Hepatocyte (in vitro differentiated cells): ENCODE results near the gene SERPING1. TPM values are rescaled to one million over a fixed set of nuclear protein-coding genes. Genes with fewer than 3 reads are reported as not detected.
A peak's percentile ranks its signal among the peaks of the same experiment; 100 is the strongest.

Experiments used
- DNase-seq: peaks from one replicate; pipeline ENCODE4 v3.0.0-alpha.2; 2016; ENCODE audit warnings: low spot score
- H2AFZ ChIP-seq: fragments of 200-600 bp; sonication (generic); 2 replicates; pipeline ENCODE4 v1.6.0; 2016; ENCODE audit warnings: antibody characterized with exemption, mild to moderate bottlenecking
- H3K27ac ChIP-seq: fragments of 200-600 bp; sonication (generic); 2 replicates; pipeline ENCODE4 v1.5.1; 2016; ENCODE audit warnings: mild to moderate bottlenecking
- H3K27me3 ChIP-seq: fragments of 200-600 bp; sonication (generic); 2 replicates; pipeline ENCODE4 v1.6.1; 2016
- H3K36me3 ChIP-seq: fragments of 200-600 bp; sonication (generic); replicated peaks from 2 replicates; pipeline ENCODE4 v1.5.1; 2016; ENCODE audit warnings: low read depth; ENCODE audit not compliant: insufficient read depth
- H3K4me1 ChIP-seq: fragments of 200-600 bp; sonication (generic); 2 replicates; pipeline ENCODE4 v1.5.1; 2016; ENCODE audit warnings: mild to moderate bottlenecking, moderate library complexity; ENCODE audit not compliant: insufficient read depth
- H3K4me2 ChIP-seq: fragments of 200-600 bp; sonication (generic); 2 replicates; pipeline ENCODE4 v1.6.0; 2016
- H3K4me3 ChIP-seq: fragments of 200-600 bp; sonication (generic); 2 replicates; pipeline ENCODE4 v1.5.1; 2016; ENCODE audit warnings: mild to moderate bottlenecking
- H3K79me2 ChIP-seq: fragments of 200-600 bp; sonication (generic); 2 replicates; pipeline ENCODE4 v1.6.0; 2017; ENCODE audit warnings: mild to moderate bottlenecking
- H3K9me2 ChIP-seq: fragments of 200-600 bp; sonication (generic); replicated peaks from 2 replicates; pipeline ENCODE4 v1.6.0; 2017; ENCODE audit warnings: mild to moderate bottlenecking; ENCODE audit not compliant: insufficient read depth
- H3K9me3 ChIP-seq: fragments of 200-600 bp; sonication (generic); 2 replicates; pipeline ENCODE4 v1.5.1; 2016; ENCODE audit warnings: low read depth, mild to moderate bottlenecking
- H4K20me1 ChIP-seq: fragments of 200-600 bp; sonication (generic); 2 replicates; pipeline ENCODE4 v1.6.0; 2016; ENCODE audit warnings: mild to moderate bottlenecking; ENCODE audit not compliant: insufficient read depth, poor library complexity, severe bottlenecking
- EZH2 ChIP-seq: fragments of 200-600 bp; sonication (generic); IDR thresholded peaks from 2 replicates; pipeline ENCODE4 v1.6.1; 2016; ENCODE audit warnings: antibody characterized with exemption, mild to moderate bottlenecking, borderline replicate concordance
- EZH2phosphoT487 ChIP-seq: fragments of 200-600 bp; sonication (generic); IDR thresholded peaks from one replicate; pipeline ENCODE4 v1.6.1; 2018; ENCODE audit warnings: antibody characterized with exemption, mild to moderate bottlenecking, low read depth, moderate library complexity; ENCODE audit not compliant: unreplicated experiment, severe bottlenecking
- WGBS: methylation state at CpG from one replicate; pipeline ENCODE4 v1.1.6; 2016; ENCODE audit warnings: low lambda C conversion rate; ENCODE audit errors: missing lambda C conversion rate; 5-methylcytosine and 5-hydroxymethylcytosine counted together
- polyA plus RNA-seq: library from polyadenylated mRNA; unstranded; fragments of >200 nt; fragmentation: Nextera tagmentation; extraction: Ambion mirVana; gene quantifications from 2 replicates; pipeline ENCODE4 v1.2.1, GENCODE V29; 2016
- total RNA-seq: library from RNA; depleted of rRNA; stranded (reverse); fragments of >200 nt; gene quantifications from 2 replicates; pipeline ENCODE4 v1.2.3, GENCODE V29; 2014
- TF ChIP-seq, protein P1 (sequence below): fragments of 200-600 bp; sonication (generic); IDR thresholded peaks from 2 replicates; pipeline ENCODE4 v1.5.1; 2016; ENCODE audit warnings: antibody characterized with exemption, mild to moderate bottlenecking; ENCODE audit not compliant: poor library complexity

SERPING1 gene
- total and polyA plus RNA-seq, 2 experiments from 2014 or later = 129 to 445 TPM

DNA sequence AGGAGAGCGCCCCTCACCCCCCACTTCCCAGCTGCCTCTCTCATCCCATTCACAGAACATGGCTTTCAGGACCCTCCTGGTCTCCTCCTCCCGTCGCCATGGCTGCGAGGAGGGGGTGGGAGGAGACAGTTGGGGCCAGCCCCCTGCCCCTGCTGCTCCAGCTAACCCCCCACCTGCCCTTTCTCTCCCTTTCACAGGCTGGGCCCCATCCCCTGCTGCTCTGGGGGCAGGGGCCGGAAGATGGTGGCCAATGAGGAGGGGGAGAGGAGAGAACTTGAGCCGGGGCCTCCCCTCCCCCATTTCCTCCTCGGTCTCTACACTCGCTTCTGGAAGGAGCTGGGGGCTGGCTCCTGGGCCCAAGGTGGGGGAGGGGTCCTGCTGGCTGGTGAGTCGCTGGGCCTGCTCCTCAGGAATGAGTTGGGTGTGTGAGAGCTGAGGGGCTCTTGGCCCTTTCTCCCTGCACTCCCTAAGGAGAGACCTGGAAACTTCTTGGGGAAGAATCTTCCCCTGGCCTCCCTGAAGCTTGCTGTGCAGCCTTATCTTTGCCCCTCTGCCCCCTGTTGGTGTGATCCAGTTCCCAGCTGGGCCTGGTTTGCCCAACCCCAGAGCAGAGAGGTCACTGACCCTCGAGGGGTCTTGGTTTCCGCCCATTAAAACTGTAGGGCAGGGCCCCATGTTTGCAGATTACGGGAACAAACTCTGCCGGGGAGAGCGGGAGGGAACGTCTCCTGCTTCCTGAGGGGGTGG, 42.0 kb downstream of the SERPING1 start:
- Histone ChIP-seq H2AFZ (no peak overlapping the region), H3K36me3 (no peaks in the 10 kb centered on the region), H4K20me1 (peaks cover 16% of the 10 kb centered on the region), H3K9me2 (no peaks in the 10 kb centered on the region), H3K27me3 (no peaks in the 10 kb centered on the region), H3K79me2 (peaks cover 29% of the 10 kb centered on the region), H3K4me2 (peak overlapping the region; percentile 91), H3K9me3 (no peaks in the 10 kb centered on the region), H3K4me3 (peak overlapping the region; percentile 96), H3K4me1 (peaks cover 21% of the 10 kb centered on the region), H3K27ac (peak overlapping the region; percentile 98)
- TF ChIP-seq EZH2 = no peak
- TF ChIP-seq, protein P1, sequence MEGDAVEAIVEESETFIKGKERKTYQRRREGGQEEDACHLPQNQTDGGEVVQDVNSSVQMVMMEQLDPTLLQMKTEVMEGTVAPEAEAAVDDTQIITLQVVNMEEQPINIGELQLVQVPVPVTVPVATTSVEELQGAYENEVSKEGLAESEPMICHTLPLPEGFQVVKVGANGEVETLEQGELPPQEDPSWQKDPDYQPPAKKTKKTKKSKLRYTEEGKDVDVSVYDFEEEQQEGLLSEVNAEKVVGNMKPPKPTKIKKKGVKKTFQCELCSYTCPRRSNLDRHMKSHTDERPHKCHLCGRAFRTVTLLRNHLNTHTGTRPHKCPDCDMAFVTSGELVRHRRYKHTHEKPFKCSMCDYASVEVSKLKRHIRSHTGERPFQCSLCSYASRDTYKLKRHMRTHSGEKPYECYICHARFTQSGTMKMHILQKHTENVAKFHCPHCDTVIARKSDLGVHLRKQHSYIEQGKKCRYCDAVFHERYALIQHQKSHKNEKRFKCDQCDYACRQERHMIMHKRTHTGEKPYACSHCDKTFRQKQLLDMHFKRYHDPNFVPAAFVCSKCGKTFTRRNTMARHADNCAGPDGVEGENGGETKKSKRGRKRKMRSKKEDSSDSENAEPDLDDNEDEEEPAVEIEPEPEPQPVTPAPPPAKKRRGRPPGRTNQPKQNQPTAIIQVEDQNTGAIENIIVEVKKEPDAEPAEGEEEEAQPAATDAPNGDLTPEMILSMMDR = peak; percentile 22
- WGBS = 0% methylated on average over 10 of the region's 15 CpGs
- peak; percentile 86 for DNase-seq

DNA sequence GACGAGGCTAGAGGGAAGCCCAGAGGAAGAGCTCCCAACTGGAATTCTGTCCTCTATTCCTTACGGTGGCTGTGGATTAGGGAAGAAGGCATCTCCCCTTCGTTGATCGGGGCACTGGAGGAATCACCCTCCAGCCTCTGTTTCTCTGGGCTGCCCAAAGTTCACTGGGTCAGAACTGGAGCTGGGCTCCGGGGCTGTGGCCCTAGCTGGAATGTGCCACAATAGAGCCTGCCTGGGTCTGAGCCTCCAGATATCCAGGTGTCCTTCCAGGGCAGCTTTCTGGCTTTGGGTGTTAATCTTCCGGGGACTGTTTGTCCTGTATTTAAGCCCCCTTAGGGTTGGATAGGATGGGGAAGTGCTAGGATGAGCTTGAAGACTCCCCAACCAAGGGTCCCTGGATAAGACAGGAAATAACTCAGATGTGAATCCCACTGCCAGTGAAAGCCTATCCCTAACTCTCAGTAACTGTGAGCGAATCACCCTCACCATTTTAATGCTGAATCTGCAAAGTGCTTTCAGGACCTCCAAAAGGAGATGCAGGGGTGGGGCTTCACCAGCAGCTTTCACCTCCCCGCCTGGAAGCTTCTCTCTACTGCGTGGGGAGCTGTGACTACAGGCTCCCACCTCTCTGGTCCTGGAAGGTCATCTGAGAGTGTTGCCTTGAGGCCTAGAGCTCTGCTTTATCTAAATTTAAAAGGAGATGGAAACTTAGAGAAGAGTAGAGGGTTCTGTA, 42.7 kb downstream of the SERPING1 start:
- TF ChIP-seq, protein P1 = no peak
- TF ChIP-seq EZH2phosphoT487 (no peak), EZH2 (no peak)
- Histone ChIP-seq H3K4me1 (peaks cover 28% of the 10 kb centered on the region), H3K4me2 (peak overlapping the region; percentile 91), H3K27me3 (no peaks in the 10 kb centered on the region), H3K9me2 (no peaks in the 10 kb centered on the region), H3K9me3 (no peaks in the 10 kb centered on the region), H3K36me3 (no peaks in the 10 kb centered on the region), H4K20me1 (peaks cover 16% of the 10 kb centered on the region), H3K27ac (peak overlapping the region; percentile 98), H3K79me2 (peaks cover 29% of the 10 kb centered on the region), H2AFZ (no peak overlapping the region), H3K4me3 (peak overlapping the region; percentile 96)
- WGBS = 13% methylated on average over 9 of the region's 9 CpGs
- no peak for DNase-seq

DNA sequence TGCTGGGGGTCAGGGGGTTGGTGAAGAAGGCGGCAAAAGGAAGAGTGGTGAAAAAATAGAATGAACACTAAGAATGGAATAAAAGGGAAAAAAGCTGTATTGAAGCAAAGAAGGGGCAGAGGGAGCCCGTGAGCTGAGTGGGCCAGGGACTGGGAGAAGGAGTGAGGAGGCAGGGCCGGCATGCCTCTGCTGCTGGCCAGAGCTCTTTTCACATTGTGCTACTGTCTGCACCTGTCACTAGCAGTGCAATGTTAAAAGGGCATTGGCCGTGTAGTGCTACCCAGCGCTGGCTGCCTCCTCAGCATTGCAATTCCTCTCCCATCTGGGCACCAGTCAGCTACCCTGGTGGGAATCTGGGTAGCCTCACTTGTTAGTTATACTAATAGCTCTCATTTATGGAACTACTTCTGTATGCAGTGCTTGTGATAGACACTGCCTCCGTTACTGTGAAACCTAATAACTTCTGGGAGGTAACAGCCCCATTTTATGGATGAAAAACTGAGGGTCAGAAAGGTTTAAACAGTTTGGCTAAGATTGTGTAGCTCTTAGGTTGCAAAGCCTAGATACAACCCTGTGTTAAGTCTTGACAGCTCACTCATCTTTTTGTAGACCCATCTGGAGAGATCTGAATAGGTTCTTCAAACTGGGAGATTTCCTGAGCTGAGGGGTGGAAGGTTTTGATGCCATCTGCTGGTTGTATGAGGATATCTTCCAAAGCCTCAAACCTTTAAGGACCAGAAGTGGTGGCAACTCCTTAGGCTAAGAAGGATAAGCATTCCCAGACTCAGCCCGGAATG, 43.7 kb downstream of the SERPING1 start:
- Histone ChIP-seq H3K27ac (peak overlapping the region; percentile 98), H3K9me3 (no peaks in the 10 kb centered on the region), H3K9me2 (no peaks in the 10 kb centered on the region), H2AFZ (no peak overlapping the region), H3K27me3 (no peaks in the 10 kb centered on the region), H3K4me1 (peaks cover 33% of the 10 kb centered on the region), H3K36me3 (no peaks in the 10 kb centered on the region), H3K79me2 (peaks cover 29% of the 10 kb centered on the region), H3K4me2 (peak overlapping the region; percentile 91), H3K4me3 (no peak overlapping the region), H4K20me1 (peaks cover 16% of the 10 kb centered on the region)
- DNase-seq = peak; percentile 73
- 52% methylated on average over 7 of the region's 7 CpGs for WGBS
- TF ChIP-seq, protein P1 = peak; percentile 64
- TF ChIP-seq EZH2 = no peak
